ENCODE measurements around the gene PCTP.
A peak's percentile ranks its signal among the peaks of the same experiment; 100 is the strongest.

- TF ChIP-seq CTCF (IDR thresholded peaks at IDR 0.05): peak in 3 of 4 experiments; percentile 11 to 62 (median 26)
- TF ChIP-seq EP300 (IDR thresholded peaks at IDR 0.05): no peak
- TF ChIP-seq POLR2AphosphoS5 (IDR thresholded peaks at IDR 0.05): peak; percentile 83 to 97 (median 91)
Observed at GRCh38 chr17:55750750-55751657, at the start of gene PCTP.
